Daoy (cell line): ENCODE measurements around the gene LGR4. TPM values are rescaled to one million over a fixed set of nuclear protein-coding genes. Genes with fewer than 3 reads are reported as not detected.
"Not testable (repeated sequence)": the region's sequence is repeated elsewhere in the genome, so short reads cannot be mapped to it uniquely, and the experiment has no call there.

Experiments used
- DNase-seq: peaks from one replicate; pipeline ENCODE4 v3.0.0-alpha.2; 2015; ENCODE audit warnings: low read depth
- total RNA-seq: library from RNA; depleted of rRNA; stranded (reverse); fragments of >200 nt; shearing (Covaris generic); gene quantifications from 2 replicates; pipeline ENCODE4 v1.2.3, GENCODE V29; 2014; rRNA removed

Gene LGR4
- total RNA-seq, 1 experiment from 2014 or later = 59.3 TPM

DNA sequence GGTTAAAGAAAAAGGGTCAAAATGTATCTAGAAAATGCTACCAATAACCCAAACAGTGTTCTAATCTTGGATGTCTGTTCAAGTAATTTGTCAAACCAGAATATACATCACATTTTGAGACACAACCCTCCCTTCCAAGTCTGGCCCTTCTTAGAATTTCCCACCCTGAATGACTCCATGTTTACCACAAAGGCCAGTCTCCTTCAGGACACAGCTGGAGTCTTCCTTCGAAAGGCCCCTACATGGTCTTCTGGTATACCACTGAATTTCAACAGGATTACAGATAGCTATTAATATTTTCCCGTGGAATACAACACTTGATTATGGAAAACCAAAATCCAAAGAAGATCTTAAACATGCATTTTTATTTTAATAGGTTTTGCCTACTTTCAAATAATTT, 119.8 kb downstream of the LGR4 start:
- no peak for DNase-seq

GRCh38 chr11:27350511-27350910, 122.1 kb downstream of the LGR4 start:
- no peak for DNase-seq

- no peak for DNase-seq
Observed at GRCh38 chr11:27349919-27350318, 122.7 kb downstream of the LGR4 start.

- no peak for DNase-seq
Observed at GRCh38 chr11:27348340-27348873, 124.2 kb downstream of the LGR4 start.

- DNase-seq = no peak
Observed at GRCh38 chr11:27347359-27348339, 124.9 kb downstream of the LGR4 start.

GRCh38 chr11:27339941-27340340, 132.6 kb downstream of the LGR4 start:
- no peak for DNase-seq

DNA sequence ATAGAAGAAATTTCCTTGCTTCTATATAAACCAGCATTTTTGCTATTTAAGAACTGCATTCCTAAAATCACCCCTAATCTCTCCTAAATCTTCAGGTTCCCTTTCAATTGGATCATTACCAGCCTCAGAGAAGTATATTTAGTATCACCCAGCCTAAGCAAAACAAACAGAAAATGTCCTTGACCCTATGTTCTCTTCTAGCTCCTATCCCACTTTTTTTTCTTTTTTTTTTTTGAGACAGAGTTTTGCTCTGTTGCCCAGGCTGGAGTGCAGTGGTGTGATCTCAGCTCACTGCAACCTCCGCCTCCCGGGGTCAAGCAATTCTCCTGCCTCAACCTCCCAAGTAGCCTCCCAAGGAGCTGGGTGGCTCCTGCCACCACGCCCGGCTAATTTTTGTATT, 137.8 kb downstream of the LGR4 start:
- DNase-seq = not testable (repeated sequence)

DNA sequence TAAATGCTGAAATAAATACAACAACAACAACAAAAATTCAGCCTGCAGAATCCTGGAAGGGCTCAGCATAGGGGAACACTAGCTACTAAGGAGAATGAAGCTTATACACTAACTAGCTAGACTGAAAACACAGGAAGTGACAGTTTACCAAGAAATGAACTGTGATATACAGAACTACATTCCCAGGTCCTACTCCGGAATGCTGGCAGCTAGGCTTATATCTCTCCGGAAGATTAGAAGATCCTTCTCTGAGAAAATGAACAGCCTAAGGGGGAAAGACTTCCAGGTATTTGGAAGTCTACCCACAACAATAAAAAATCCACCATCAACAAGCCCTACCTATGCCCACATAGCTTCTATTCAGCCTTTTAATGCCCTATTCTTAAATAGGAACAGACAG, 140.6 kb downstream of the LGR4 start:
- peak; percentile 21 for DNase-seq

DNA sequence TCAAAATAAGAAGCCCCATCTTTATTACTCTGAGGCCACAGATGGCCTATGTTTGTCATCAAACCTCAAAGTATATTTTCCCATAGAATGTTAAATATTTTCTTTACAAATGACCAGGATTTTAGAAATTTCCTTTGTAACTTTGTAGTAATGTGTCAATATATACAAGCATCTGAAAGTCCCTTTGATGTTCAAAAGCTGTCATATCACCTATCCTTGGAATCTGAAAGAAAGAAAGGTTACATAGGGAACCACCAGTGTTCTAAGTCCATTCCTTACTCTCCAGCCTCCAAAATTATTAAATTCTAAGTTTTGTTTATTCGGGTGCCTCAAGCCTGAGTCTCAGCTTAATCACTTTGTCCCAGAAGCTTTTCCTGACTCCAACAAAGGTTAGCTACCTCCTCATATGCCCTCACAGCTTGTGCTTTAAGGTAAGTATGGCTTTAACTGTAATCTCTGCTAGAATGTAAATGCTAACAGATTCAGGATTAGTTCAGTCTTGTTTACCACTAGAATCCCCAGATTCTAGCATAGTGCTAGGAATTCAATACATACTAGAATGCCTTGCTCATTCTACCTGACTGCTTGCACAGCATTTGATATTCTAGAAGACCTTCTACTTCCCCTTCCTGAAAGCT, 141.8 kb downstream of the LGR4 start:
- DNase-seq = no peak

- no peak for DNase-seq
Observed at GRCh38 chr11:27329867-27330632, 142.5 kb downstream of the LGR4 start.

DNA sequence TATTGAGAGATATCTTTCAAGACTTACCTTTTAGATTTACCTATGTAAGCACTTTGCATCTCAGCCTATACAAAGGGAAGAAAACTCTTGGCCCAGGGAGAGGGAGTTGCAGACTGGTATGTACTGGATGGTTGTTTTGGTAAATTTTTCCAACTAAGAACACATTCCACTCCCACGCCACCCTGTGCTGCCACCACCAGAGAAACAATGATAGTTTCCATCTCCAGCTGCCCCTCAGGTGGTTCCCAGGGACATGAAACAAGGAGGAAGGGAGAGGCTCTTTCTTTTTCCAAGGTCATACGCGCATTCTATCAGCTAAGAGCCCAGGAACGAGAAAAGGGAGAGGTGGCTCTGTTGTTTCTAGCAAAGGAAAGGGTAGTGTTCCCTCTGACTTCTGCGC, 144.0 kb downstream of the LGR4 start:
- DNase-seq = no peak

GRCh38 chr11:27327064-27327463, 145.5 kb downstream of the LGR4 start:
- not testable (repeated sequence) for DNase-seq

DNA sequence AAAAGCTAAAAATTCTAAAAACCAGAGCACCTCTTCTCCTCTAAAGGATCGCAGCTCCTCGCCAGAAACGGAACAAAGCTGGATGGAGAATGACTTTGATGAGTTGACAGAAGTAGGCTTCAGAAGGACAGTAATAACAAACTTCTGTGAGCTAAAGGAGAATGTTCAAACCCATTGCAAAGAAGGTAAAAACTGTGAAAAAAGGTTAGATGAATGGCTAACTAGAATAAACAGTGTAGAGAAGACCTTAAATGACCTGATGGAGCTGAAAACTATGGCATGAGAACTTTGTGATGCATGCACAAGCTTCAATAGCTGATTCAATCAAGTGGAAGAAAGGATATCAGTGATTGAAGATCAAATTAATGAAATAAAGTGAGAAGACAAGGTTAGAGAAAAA, 150.4 kb downstream of the LGR4 start:
- DNase-seq = not testable (repeated sequence)

DNA sequence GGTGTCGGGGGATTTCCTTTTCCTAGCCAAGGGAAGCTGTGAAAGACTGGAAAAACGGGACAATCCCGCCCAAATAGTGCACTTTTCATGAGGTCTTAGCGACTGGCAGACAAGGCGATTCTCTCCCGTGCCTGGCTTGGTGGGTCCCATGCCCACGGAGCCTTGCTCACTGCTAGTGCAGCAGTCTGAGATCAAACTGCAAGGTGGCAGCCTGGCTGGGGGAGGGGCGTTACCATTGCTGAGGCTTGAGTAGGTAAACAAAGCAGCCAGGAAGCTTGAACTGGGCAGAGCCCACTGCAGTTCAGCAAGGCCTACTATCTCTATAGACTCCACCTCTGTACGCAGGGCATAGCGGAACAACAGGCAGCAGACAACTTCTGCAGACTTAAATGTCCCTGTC, 151.2 kb downstream of the LGR4 start:
- DNase-seq = not testable (repeated sequence)

GRCh38 chr11:27319072-27319471, 153.5 kb downstream of the LGR4 start:
- DNase-seq = peak; percentile 32

DNA sequence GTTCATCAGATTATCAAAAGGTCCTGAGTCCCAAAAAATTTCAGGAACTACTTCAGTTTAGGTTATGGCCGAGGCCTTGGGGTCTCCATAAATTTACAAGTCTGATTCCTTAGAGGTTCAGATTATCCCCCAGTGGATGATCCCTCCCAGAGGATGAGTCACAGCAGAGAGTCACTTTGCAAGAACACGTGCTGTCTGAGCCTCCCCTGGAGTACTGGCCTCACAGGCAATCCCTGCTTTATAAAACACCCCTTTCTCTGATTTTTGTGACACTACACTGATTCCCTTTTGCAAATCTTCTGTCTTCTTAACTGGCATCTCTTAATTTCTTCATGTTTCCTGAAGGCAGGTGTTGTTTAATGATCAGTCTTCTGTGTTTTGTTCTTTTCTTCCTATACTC, 154.8 kb downstream of the LGR4 start:
- DNase-seq = peak; percentile 78

Other genes with a start within 250 kb of the LGR4 start
- gene CCDC34, start 109.6 kb downstream of the LGR4 start, total RNA-seq = 35.6 and 37.7 TPM in 2 replicates
- 44.2 and 45.3 TPM in 2 replicates for gene LIN7C, start 34.0 kb upstream of the LGR4 start, total RNA-seq
- 11.9 and 12.5 TPM in 2 replicates for gene BDNF, start 227.7 kb upstream of the LGR4 start, total RNA-seq